GM12874 (cell line): Measurements from ENCODE around the gene RGL1.

Experiments used
- TF ChIP-seq, protein P1 (sequence below): IDR thresholded peaks from 2 replicates; pipeline ENCODE4 v1.5.1; 2011; ENCODE audit warnings: low read depth, mild to moderate bottlenecking, control low read depth, low read length, moderate library complexity; ENCODE audit not compliant: insufficient read depth

The RGL1 gene

DNA sequence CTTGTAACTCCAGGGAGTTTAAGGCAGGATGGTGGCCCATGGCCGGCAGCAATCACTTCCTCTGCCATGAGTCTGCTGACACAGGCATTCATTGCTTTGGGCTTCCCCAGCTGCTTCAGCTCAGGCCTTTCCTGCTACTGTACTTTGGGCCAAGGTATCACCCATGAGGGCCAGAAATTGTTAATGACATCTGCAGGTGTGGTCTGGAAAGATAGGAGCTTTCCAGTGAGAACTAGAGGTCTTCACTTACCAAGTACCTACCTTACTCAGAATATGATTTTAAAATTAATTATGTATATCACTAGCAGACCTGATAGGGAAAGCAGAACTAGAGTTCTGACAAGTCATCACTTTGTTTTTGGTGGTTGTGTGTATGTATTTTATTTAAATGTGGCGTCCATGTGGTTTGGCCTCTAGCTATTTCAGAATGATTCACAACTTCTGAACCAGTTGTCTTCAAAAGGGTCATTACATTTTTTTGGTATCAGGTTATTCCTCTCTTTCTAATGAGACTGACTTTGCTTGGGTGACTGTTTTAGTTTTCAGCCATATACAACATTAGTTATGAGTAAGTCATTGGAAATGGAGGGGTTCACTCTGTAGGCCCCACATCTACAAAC, 2.7 kb downstream of the RGL1 start:
- TF ChIP-seq, protein P1, sequence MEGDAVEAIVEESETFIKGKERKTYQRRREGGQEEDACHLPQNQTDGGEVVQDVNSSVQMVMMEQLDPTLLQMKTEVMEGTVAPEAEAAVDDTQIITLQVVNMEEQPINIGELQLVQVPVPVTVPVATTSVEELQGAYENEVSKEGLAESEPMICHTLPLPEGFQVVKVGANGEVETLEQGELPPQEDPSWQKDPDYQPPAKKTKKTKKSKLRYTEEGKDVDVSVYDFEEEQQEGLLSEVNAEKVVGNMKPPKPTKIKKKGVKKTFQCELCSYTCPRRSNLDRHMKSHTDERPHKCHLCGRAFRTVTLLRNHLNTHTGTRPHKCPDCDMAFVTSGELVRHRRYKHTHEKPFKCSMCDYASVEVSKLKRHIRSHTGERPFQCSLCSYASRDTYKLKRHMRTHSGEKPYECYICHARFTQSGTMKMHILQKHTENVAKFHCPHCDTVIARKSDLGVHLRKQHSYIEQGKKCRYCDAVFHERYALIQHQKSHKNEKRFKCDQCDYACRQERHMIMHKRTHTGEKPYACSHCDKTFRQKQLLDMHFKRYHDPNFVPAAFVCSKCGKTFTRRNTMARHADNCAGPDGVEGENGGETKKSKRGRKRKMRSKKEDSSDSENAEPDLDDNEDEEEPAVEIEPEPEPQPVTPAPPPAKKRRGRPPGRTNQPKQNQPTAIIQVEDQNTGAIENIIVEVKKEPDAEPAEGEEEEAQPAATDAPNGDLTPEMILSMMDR: no peak

DNA sequence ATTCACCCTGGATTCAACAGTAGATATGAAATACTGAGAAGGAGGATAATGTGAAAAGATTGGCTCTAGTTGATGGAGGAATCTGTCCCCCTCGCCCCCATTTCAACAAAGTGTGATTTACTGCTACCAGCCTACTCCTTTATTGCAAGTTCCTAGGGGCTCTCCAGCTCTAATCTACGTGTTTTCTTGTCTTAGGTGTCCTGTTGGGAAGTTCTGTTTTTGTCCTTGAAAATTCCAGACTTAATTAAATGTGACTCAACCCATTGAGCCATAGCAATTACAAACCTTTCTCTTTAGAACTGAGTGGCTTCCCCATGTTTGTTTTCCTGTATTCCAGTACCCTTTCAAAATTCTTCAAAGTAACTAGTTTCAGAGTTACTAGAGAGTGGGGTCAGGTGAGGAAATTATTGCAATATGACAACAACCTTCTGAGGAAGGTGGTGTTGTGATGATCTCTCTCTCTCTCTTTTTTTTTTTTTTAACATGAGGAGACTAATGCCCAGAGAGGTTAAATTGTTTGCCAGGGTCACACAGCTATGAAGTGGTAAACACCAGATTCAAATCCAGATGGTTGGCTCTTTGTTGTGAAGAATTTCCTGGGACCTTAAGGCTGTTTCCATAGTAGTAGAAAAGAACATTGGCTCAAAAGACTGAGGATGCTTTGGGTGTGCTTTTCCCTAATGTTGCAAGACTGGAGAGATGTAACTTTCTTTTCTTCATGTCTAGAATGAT, 3.5 kb downstream of the RGL1 start:
- TF ChIP-seq, protein P1: no peak

DNA sequence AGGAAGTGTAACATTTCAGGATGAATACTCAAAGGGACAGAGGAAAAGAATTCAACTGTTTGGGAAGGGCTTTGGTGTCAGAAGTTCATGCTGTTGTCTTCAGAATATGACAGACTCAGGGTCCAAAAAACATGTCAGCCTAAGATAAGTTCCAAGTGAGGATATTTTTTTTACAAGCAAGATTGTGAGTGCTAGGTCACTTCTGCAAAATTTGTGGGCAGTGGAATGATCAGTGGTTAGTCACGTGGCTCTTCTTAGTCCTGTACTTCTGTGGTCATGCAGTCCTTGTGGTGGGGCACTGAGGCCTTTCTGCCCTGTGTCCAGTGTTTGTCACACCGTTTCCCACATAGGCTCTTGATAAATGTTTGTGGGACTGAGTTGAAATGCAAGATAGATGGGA, 5.2 kb downstream of the RGL1 start:
- TF ChIP-seq, protein P1: no peak

DNA sequence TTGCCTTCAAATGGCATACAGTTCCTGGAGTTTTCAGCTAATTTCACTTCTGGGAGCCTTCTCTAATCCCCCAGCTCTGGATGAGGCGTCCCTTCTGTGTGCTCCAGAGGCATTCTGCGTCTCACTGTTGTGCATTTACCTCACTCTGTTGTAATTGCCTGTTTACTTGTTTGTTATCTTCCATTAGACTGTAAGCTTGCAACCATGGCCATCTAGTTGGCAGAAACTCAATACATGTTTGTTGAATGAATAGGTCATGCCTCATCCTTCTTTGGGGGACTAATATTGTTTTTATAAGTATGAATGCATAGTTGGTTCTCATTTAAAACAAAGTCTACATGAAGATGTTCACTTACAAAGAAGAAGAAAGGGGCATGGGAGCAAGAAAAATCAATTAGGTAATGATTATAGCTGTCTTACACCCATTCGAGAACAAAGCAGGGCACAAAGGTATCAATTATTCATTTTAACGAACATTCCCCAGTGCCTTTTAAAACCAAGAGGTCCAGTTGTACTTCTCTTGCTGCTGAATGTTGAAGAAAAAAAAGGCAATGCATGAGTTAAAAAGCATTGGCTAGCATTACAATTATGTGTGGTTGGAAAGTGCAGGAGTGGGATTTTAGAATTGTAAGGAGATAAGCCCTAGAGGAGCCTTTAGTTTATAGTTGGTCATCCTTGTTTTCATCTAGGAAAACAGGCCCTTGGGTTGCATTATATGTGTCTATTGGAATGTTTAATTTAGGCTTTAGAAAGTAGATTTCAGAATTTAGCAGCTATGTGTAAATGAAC, 6.0 kb downstream of the RGL1 start:
- TF ChIP-seq, protein P1: no peak

DNA sequence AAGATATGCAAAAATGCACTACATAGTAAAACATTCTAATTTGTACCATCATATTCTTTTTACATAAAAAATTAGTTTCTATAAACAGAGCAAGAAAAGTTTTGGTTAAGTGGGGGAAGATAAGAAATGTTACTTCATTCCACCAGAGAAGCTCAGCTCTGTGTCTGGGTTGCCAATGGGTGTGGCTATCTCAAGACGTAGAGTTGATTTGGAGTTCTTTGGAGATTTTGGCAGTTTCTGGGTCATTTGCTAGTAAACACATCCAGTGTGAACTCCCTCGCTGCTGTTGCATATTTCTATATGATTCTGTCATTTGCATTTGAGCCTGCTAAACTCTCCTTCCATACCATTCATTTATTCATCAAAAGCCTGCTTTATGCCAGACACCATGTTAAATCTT, 7.2 kb downstream of the RGL1 start:
- TF ChIP-seq, protein P1: no peak

DNA sequence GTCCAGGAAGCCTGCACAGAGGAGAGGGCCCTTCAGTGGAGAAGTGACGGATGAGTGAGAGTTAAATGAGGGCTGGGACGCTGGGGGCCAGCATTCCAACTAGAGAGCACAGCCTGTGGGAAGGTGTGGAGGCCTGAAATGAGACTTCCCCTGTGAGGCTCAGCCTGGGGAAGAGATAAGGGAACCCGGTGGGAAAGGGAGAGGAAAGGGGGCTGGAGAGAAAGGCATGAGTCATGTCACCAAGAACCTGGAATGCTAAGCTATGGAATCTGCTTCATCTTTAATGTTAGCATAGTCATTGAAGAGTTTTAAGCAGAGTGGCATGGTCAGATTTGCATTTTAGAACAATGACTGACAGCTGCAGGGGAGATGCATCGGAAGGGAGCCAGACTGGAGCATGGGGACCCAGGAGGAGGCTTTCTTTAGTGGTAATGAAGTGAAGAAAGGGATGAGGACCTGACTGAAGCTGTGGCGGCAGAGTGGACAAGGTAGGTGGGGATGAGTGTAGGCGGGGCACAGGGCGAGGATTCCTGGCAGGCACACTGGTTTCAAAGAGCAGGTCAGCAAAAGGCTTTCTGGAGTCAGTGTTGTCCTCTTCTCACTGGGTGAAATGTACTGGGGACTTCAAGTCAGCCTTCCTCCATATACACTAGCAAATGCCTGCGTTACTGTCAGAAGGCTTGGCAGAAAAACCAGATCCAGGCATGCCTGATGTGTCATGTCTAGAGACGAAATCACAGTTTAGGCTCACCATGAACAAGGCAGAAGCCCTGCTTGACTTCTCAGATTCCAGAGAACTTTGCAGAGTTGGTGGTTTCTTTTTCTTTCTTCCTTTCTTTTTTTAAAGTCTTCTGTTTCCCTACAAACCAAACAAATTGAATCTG, 8.0 kb downstream of the RGL1 start:
- TF ChIP-seq, protein P1: no peak

DNA sequence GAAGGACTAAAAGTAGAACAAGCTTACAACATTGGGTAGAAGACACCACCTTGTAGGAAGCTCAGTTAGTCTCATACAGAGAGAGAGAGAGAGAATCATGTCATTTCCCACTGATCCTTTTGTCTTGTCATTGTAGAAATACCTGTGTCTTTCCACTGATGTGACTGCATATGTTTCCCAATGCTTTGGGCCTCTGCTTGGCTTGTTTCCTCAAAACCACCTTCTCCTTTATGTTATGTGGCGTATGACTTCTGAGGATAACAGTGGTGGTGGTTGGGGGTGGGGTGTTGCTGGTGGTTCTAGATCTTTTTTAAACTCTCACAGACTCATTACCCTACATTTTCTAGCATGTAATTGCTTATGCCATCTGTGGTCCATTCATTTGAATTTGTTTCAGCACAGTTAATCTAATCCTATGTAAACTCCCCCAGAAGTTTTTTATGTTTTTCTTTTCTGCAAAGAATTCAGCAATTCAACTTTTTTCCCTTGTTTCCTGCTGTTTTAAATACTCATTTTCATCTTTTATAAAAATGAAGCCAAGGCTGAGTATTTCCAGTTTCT, 9.3 kb downstream of the RGL1 start:
- TF ChIP-seq, protein P1: no peak
